AG10803 (cell line): Measurements from ENCODE around the gene PDIA4.
"Not testable (repeated sequence)": the region's sequence is repeated elsewhere in the genome, so short reads cannot be mapped to it uniquely, and the experiment has no call there.

Experiments used
- DNase-seq: peaks from one replicate; pipeline ENCODE4 v3.0.0; 2010; ENCODE audit warnings: low read depth
- H3K4me3 ChIP-seq: 2 replicates; pipeline ENCODE4 v1.5.1; 2011; ENCODE audit warnings: mild to moderate bottlenecking, low read length, control low read depth
- TF ChIP-seq, protein P1 (sequence below): conservative IDR thresholded peaks from 2 replicates; pipeline ENCODE4 v1.5.1; 2011; ENCODE audit warnings: mild to moderate bottlenecking, low read length, control low read depth, inconsistent platforms

The PDIA4 gene

DNA sequence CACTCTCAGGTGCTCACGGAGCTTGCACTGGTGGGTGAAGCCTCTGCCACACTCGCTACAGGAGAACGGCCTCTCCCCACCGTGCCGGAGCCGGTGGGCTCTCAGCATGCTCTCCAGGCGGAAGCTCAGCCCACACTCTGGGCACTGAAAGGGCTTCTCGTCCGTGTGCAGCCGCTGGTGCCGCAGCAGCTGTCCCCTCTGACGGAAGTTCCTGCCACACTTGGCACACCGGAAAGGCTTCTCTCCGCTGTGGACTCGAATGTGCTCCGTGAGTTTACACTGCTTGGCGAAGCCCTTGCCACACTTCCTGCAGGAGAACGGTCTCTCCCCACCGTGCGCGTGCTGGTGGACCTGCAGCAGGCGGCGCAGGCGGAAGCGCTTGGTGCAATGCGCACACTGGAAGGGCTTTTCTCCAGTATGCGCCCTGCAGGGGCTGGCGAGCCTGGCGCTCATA lies 42.9 kb upstream of the PDIA4 start:
- TF ChIP-seq, protein P1, sequence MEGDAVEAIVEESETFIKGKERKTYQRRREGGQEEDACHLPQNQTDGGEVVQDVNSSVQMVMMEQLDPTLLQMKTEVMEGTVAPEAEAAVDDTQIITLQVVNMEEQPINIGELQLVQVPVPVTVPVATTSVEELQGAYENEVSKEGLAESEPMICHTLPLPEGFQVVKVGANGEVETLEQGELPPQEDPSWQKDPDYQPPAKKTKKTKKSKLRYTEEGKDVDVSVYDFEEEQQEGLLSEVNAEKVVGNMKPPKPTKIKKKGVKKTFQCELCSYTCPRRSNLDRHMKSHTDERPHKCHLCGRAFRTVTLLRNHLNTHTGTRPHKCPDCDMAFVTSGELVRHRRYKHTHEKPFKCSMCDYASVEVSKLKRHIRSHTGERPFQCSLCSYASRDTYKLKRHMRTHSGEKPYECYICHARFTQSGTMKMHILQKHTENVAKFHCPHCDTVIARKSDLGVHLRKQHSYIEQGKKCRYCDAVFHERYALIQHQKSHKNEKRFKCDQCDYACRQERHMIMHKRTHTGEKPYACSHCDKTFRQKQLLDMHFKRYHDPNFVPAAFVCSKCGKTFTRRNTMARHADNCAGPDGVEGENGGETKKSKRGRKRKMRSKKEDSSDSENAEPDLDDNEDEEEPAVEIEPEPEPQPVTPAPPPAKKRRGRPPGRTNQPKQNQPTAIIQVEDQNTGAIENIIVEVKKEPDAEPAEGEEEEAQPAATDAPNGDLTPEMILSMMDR, result no peak
- DNase-seq, result no peak
- no peak overlapping the region for H3K4me3 ChIP-seq

DNA sequence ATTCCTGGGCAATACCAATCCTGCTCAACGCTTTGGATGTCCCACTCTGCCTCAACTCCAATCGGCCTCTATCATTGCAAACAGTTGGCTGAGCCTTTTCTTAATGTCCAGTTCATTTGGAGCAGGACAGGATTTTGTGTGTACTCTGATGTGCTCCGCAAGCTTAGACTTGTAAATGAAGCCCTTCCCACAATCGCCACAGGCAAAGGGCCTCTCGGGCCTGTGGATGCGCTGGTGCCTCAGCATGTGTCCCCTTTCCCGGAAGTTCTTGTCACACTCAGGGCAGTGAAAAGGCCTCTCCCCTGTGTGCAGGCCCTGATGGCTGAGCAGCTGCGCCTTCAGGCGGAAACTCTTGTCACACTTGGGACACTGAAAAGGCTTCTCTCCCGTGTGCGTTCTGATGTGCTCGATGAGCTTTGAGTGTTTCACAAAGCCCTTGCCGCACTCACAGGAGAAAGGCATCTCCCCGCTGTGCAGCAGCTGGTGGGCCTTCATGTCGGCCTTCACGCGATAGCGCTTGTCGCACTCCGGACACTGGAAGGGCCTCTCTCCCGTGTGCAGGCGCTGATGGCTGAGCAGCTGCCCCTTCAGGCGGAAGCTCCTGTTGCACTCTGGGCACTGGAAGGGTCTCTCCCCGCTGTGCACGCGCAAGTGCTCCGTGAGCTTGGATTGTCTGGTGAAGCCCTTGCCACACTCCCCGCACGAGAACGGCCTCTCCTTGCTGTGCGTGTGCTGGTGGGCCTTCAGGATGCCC lies 42.2 kb upstream of the PDIA4 start:
- no peak for DNase-seq
- TF ChIP-seq, protein P1, result no peak
- H3K4me3 ChIP-seq, result no peak overlapping the region

DNA sequence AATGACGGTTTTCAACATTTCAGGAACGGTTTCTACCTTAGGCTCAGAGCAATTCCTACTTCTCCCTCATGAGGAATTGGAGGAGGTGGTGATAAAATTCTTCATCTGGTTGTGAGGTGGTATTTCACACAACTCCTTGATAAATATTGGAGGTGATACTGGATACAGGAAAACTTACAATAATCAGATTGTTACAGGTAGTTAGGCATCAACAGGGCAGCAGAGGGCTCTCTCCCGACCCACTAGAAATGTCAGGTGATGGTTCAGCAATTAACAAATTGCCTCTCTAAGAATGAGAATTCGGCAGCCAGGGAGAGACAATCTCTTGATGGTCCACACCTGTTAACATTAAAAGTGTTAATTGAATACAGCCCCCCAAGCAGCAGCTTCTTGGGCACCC lies 39.6 kb upstream of the PDIA4 start:
- TF ChIP-seq, protein P1, result no peak
- DNase-seq, result no peak
- H3K4me3 ChIP-seq, result no peak overlapping the region

DNA sequence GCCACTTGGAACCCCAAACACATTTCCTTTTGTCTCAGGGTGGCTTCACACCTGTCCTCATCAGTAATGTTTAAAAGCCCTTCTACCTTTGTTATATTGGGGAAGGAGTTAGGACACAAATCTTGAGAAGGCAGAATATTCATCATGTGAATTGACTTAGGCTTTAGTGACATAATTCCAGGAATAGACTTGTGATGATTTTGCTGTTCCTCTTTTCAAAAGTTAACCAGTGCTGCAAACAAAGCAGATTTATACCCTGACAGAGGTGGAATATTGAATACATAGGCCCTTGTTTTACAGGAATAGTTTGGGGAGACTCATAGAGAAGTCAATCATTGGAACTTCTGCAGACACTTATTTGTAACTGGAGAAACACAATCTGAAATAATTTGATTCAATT lies 35.2 kb upstream of the PDIA4 start:
- TF ChIP-seq, protein P1, result no peak
- H3K4me3 ChIP-seq, result no peak overlapping the region
- DNase-seq, result no peak

DNA sequence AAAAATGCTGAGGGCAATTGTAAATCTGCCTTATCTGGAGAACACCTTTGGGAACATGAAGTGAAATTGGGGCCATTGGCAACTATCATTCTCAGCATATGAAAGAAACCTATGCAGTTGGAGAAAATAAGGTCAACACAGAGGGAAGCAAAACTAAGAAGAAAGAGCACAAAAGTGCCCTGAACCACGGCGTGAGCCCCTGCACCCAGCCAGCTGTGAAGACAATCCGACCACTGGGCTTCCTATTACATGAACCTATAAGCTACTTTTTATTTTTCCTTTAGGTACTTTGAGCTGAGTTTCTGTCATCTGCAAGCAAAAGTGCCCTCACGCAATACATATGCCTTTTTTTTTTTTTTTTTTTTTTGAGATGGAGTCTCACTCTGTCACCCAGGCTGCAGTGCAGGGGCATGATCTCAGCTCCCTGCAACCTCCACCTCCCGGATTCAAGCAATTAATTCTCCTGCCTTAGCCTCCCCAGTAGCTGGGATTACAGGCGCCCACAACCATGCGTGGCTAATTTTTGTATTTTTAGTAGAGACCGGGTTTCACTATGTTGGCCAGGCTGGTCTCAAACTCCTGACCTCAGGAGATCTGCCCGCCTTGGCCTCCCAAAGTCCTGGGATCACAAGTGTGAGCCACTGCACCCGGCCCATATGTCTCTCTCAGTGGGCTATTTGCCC lies 34.1 kb upstream of the PDIA4 start:
- not testable (repeated sequence) for DNase-seq, H3K4me3 ChIP-seq

DNA sequence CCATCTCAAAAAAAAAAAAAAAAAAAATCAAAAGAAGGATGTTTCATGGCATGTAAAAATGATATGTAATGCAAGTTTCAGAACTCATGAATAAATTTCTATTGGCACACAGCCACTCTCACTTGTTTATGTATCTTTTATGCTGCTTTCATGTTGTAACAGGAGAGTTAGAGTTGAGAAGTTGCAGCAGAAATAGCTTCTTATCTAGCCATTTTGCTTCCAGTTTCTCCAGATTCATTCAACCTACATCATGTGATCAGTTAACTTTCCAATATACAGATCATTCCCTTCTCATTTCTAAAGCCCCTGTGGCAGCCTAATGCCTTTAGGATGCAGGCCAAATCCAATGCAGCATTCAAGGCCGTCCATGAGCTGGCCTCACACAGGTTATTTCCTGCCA lies 31.9 kb upstream of the PDIA4 start:
- TF ChIP-seq, protein P1, result no peak
- no peak for DNase-seq
- H3K4me3 ChIP-seq, result no peak overlapping the region

DNA sequence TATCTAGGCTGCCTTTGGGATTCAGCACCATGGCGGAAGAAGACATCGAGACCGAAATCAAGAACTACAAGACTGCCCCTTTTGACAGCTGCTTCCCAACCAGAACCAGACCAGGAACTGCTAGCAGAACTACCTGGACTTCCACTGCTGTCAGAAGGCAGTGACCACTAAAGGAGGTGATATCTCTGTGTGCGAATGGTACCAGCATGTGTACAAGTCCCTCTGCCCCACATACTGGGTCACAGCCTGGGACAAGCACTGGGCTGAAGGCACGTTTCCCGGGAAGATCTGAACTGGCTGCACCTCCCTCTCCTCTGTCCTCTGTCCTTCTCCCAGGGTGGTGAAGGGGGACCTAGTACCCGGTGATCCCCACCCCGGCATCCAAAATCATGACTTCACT lies 25.6 kb upstream of the PDIA4 start:
- TF ChIP-seq, protein P1, result no peak
- DNase-seq, result no peak
- no peak overlapping the region for H3K4me3 ChIP-seq
